ENCODE measurements around the gene MARCHF9.

The MARCHF9 gene

GRCh38 chr12:57803319-57803893, 48.5 kb downstream of the MARCHF9 start:
- Histone ChIP-seq H3K27ac (ENCODE audit: low read depth, low read length) (peak overlapping the region; percentile 49), H3K4me3 (ENCODE audit: low read depth in 1 of 2, low read length in 2 of 2) (no peak overlapping the region), H3K4me1 (ENCODE audit: insufficient read depth, low read length) (no peaks in the 10 kb centered on the region), H3K27me3 (ENCODE audit: control insufficient read depth in 1 of 2, insufficient read depth in 2 of 2, low read length in 2 of 2) (no peaks in the 10 kb centered on the region), H3K9me3 (ENCODE audit: low read length) (no peaks in the 10 kb centered on the region), H3K36me3 (ENCODE audit: insufficient read depth, low read length) (peaks cover 55% of the 10 kb centered on the region), H3K9ac (ENCODE audit: low read length) (no peak overlapping the region)

- Histone ChIP-seq H3K27ac (ENCODE audit: low read depth, low read length) (no peak overlapping the region), H3K9ac (ENCODE audit: low read length) (no peak overlapping the region), H3K4me3 (ENCODE audit: low read depth in 1 of 2, low read length in 2 of 2) (no peak overlapping the region), H3K27me3 (ENCODE audit: control insufficient read depth in 1 of 2, insufficient read depth in 2 of 2, low read length in 2 of 2) (no peaks in the 10 kb centered on the region), H3K9me3 (ENCODE audit: low read length) (no peaks in the 10 kb centered on the region), H3K36me3 (ENCODE audit: insufficient read depth, low read length) (peaks cover 66% of the 10 kb centered on the region), H3K4me1 (ENCODE audit: insufficient read depth, low read length) (no peaks in the 10 kb centered on the region)
Observed at GRCh38 chr12:57806677-57807076, 51.8 kb downstream of the MARCHF9 start.

- Histone ChIP-seq H3K4me1 (ENCODE audit: insufficient read depth, low read length) (no peaks in the 10 kb centered on the region), H3K4me3 (ENCODE audit: low read depth in 1 of 2, low read length in 2 of 2) (no peak overlapping the region), H3K9ac (ENCODE audit: low read length) (no peak overlapping the region), H3K27me3 (ENCODE audit: control insufficient read depth in 1 of 2, insufficient read depth in 2 of 2, low read length in 2 of 2) (no peaks in the 10 kb centered on the region), H3K9me3 (ENCODE audit: low read length) (no peaks in the 10 kb centered on the region), H3K27ac (ENCODE audit: low read depth, low read length) (no peak overlapping the region), H3K36me3 (ENCODE audit: insufficient read depth, low read length) (peaks cover 60% of the 10 kb centered on the region)
Observed at GRCh38 chr12:57807285-57807684, 52.4 kb downstream of the MARCHF9 start.

GRCh38 chr12:57808351-57808750, 53.4 kb downstream of the MARCHF9 start:
- H3K9ac ChIP-seq (ENCODE audit: low read length), result no peak overlapping the region
- H3K4me3 ChIP-seq (ENCODE audit: low read depth in 1 of 2, low read length in 2 of 2), result no peak overlapping the region
- H3K27me3 ChIP-seq (ENCODE audit: control insufficient read depth in 1 of 2, insufficient read depth in 2 of 2, low read length in 2 of 2), result no peaks in the 10 kb centered on the region
- no peaks in the 10 kb centered on the region for H3K9me3 ChIP-seq (ENCODE audit: low read length)
- H3K4me1 ChIP-seq (ENCODE audit: insufficient read depth, low read length), result no peaks in the 10 kb centered on the region
- H3K27ac ChIP-seq (ENCODE audit: low read depth, low read length), result no peak overlapping the region
- H3K36me3 ChIP-seq (ENCODE audit: insufficient read depth, low read length), result peaks cover 60% of the 10 kb centered on the region

GRCh38 chr12:57809425-57809824, 54.5 kb downstream of the MARCHF9 start:
- Histone ChIP-seq H3K9me3 (ENCODE audit: low read length) (no peaks in the 10 kb centered on the region), H3K27me3 (ENCODE audit: control insufficient read depth in 1 of 2, insufficient read depth in 2 of 2, low read length in 2 of 2) (no peaks in the 10 kb centered on the region), H3K9ac (ENCODE audit: low read length) (no peak overlapping the region), H3K27ac (ENCODE audit: low read depth, low read length) (no peak overlapping the region), H3K4me3 (ENCODE audit: low read depth in 1 of 2, low read length in 2 of 2) (no peak overlapping the region), H3K36me3 (ENCODE audit: insufficient read depth, low read length) (peaks cover 60% of the 10 kb centered on the region), H3K4me1 (ENCODE audit: insufficient read depth, low read length) (peaks cover 4% of the 10 kb centered on the region)
